SK-N-MC (cell line): Measurements from ENCODE around the gene KLHL26.
"Not testable (repeated sequence)": the region's sequence is repeated elsewhere in the genome, so short reads cannot be mapped to it uniquely, and the experiment has no call there.

Experiments
- EZH2 ChIP-seq: fragments of 200-600 bp; sonication (generic); IDR thresholded peaks from one replicate; pipeline ENCODE4 v1.6.1; 2017; ENCODE audit warnings: antibody characterized with exemption
- POLR2AphosphoS5 ChIP-seq: IDR thresholded peaks from 2 replicates; pipeline ENCODE4 v1.6.1; 2012; ENCODE audit warnings: mild to moderate bottlenecking, low read depth, low read length, borderline replicate concordance

GRCh38 chr19:18600692-18601397 lies 36.0 kb upstream of the KLHL26 start:
- not testable (repeated sequence) for TF ChIP-seq POLR2AphosphoS5, EZH2
